ENCODE data around the gene GSN.

Gene GSN

GRCh38 chr9:121325387-121325786 lies 57.4 kb downstream of the GSN start:
- DNase-seq = no peak

GRCh38 chr9:121326130-121326838 lies 58.3 kb downstream of the GSN start:
- no peak for DNase-seq

- DNase-seq = no peak
These were observed 59.1 kb downstream of the GSN start for GRCh38 chr9:121326901-121327613.

- no peak for DNase-seq
These were observed 60.5 kb downstream of the GSN start for GRCh38 chr9:121328476-121328875.

- no peak for DNase-seq
These were observed 61.1 kb downstream of the GSN start for GRCh38 chr9:121328876-121329681.

GRCh38 chr9:121331549-121331948 lies 63.6 kb downstream of the GSN start:
- no peak for DNase-seq

DNA sequence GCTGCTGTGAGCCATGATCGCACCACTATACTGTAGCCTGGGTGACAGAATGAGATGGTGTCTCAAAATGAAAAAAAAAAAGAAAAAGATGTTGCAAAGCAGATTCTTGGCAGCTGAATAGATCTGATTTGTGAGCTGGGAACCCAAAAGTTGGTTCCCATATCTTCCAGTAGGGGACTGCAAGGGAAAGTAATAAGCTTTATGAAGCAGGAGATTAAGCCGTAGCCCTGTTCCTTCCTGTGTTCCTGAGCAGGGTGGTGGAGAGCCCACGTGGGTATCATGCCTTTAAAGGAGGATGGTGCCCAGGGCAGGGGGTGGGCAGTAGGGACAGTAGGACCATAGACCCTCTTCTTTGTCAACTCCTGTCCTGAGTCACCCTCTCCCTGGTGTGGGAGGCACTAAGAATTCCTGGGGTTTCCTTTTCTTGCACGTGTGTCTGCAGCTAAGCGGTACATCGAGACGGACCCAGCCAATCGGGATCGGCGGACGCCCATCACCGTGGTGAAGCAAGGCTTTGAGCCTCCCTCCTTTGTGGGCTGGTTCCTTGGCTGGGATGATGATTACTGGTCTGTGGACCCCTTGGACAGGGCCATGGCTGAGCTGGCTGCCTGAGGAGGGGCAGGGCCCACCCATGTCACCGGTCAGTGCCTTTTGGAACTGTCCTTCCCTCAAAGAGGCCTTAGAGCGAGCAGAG lies 64.2 kb downstream of the GSN start:
- DNase-seq = no peak

- no peak for DNase-seq
These were observed 66.2 kb downstream of the GSN start for GRCh38 chr9:121333950-121334773.

DNA sequence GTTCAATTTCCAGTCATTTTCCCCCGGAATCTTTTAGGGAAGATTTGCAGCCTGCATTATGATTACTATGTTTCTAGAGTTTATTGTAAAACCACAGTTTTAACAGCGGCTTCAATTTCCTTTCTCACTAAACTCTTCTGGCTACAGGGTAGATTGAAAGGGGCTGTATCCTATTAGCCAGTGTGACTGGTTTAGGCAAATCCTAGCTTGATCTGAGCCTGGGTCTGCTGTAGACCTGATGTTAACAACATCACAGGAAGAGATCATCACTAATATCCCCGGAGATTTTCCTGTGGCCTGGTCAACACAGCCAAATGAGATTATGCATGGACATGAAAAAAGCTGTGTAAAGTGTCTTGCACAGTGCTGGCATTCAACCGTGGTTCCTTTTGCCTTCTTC lies 68.7 kb downstream of the GSN start:
- no peak for DNase-seq

- DNase-seq = no peak
These were observed 71.5 kb downstream of the GSN start for GRCh38 chr9:121339437-121339836.

DNA sequence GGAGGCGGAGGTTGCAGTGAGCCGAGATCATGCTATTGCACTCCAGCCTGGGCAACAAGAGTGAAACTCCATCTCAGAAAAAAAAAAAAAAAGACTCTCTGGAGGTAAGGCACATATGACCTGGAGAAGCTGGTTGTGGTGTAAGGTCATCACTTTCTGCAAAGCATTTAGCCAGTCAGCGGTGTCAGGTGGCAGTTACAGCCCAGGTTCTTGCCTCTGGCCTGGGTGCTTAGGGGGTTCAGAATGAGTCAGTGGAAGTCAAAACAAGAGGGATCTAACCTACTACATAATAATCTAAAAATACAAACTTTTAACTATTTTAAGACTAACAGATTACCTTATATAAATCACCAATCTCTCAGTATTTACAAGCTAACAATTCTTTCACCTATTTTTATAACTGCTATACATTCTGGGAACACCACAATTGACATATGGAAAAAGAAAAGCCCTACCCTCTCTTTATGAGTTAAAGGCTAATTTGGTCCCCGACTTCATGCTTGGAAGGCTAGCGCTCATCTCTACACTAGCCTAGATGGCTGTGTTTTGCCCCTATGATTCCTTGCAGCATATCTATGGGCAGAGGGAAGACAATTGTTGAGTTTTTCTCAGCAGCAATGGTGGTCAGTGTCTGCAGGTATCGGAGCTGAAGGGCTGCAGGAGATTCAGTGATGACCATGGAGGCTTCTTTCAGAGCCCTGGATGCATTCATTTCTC lies 72.9 kb downstream of the GSN start:
- no peak for DNase-seq

DNA sequence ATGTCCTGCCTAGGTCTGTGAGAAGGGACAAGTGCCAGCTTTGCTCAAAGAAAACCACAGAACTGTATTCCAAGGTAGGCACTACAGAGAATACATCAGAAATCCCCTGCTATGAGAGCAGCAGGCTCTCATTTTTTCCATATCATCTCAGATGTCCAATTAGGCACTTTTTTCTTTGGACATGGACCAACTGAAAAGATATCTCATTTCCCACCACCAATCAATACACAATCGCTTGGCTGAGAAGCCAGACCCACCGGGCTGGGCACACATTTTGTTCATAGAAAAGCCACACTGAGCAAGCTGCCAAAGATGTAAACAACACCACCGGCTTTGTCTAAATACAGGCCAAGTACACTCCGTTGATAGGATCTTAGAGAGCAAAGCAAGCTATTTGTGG lies 76.2 kb downstream of the GSN start:
- DNase-seq = peak; percentile 80

- peak; percentile 61 for DNase-seq
These were observed 77.1 kb downstream of the GSN start for GRCh38 chr9:121345070-121345469.

DNA sequence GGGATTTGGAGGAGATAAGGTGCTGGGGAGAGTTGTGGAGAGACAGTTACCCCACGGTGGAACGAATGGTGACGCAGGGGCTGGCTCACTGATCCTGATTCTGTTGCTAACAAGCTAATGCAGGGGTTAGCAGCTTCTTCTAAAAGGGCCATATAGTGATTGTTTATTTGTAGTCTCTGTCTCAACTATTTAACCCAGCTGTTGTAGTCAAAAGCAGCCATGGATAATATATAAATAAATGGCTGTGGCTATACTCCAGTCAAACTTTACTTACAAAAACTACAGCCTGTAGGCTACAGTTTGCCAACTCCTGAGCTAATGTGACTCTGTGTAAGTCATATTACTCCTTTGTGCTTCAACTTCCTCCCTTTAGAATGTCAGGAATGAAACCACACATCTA lies 80.3 kb downstream of the GSN start:
- DNase-seq = no peak

GRCh38 chr9:121349009-121349408 lies 81.0 kb downstream of the GSN start:
- no peak for DNase-seq

DNA sequence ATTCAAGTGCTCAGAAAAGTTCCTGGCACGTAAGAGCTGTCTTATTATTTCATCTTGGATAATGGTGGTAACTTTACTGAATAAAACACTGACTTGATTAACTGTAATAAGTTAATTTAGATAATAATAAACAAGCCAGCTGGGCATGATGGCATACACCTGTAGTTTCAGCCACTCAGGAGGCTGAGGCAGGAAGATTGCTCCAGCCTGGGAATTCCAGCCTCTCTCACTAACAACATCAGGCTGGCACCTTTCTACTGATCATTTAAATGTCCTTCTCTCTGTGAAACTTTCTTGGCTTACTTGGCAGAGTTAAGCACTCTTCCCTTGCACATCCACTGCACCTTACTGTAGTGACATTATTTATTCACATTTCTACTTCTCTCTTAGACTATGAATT lies 82.1 kb downstream of the GSN start:
- DNase-seq = no peak

DNA sequence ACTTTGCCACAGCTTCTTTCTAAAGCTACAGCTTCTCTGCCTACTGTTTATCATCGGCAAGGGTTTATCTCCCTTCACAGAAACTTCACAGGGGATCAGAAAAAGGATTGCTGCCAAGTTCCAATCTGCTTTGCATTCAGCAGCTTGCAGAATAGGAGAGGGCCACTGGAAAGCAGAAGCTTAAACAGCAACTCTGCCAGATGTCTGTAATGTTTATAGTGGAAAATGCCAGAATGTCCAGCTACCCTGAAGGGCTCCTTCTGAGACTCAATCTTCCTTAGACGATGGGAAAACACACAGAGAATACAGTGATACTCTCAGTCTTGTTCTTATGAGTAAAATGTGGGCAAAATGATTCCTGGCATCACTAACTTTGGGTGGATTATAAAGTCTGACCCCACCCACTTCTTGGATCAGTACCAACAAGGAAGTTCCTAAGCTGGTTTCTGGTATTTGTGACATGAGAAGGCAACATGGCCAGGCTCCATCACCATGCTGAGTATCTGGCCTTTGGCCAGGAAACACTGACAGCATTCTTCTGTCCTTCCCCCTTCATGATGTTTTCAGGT lies 83.1 kb downstream of the GSN start:
- DNase-seq = peak; percentile 90

DNA sequence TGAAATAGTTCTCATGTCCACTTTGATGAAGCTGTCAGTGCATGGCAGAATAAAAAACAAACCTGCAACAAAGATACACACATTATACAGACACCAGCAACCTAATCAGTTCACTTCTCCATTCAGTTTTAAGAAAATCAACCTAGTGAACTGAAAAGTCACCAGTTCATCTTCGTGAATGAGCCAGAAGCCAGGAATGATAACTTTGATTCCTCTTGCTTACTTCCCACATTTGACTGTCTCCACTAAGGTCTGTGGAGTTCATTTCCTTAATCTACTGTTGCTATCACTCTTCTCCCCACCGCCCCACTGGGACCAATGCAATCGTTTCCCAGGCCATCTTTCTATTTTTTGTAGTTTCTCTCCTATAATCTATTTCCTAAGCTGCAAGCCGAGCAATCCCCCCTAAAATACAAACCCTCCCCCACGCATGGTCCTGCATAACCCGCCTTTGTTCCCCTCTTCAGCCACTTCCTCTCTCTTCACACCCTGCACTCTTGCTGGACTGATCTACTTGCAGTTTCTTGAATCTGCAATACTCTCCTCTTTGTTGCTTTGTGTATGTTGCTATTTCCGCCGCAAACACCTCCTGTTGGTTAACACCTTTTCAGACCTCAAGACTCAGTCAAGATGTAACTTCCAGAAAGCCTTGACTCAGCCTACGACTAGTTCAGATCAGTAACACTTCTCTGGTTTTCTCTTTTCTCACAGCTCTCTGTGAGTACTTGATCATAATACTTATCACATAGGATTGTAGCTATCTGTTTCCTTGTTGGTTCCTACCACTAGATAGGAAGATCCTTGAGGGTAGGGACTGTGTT lies 85.5 kb downstream of the GSN start:
- DNase-seq = no peak

- DNase-seq = no peak
These were observed 86.2 kb downstream of the GSN start for GRCh38 chr9:121354141-121354540.

DNA sequence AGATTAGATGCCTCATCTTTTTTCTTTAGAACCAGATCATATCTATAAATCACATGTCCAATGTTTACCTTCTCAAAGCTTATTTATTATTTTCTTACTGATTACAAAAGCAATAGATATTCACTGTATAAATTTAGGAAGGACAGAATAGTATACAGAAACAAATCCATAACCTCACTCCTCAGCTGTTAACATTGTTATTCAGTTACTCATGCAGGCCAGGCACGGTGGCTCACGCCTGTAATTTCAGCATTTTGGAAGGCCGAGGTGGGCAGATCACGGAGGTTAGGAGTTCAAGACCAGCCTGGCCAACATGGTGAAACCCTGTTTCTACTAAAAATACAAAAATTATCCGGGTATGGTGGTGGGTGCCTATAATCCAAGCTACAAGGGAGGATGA lies 86.8 kb downstream of the GSN start:
- DNase-seq = no peak
